A673 (cell line): ENCODE measurements around the gene USP48.

ENCODE experiments used
- EZH2 ChIP-seq: fragments of 200-600 bp; sonication (generic); IDR thresholded peaks from 2 replicates; pipeline ENCODE4 v1.6.1; 2017; ENCODE audit warnings: borderline replicate concordance, low read depth, mild to moderate bottlenecking, mixed read lengths, antibody characterized with exemption, low read length; ENCODE audit not compliant: poor library complexity, severe bottlenecking
- TF ChIP-seq, protein P1 (sequence below): fragments of 300-800, 200-600 bp; sonication (generic); conservative IDR thresholded peaks from 2 replicates; pipeline ENCODE4 v1.5.1; 2017; ENCODE audit warnings: low read depth, mild to moderate bottlenecking, antibody characterized with exemption, low read length, moderate library complexity, mixed read lengths

DNA sequence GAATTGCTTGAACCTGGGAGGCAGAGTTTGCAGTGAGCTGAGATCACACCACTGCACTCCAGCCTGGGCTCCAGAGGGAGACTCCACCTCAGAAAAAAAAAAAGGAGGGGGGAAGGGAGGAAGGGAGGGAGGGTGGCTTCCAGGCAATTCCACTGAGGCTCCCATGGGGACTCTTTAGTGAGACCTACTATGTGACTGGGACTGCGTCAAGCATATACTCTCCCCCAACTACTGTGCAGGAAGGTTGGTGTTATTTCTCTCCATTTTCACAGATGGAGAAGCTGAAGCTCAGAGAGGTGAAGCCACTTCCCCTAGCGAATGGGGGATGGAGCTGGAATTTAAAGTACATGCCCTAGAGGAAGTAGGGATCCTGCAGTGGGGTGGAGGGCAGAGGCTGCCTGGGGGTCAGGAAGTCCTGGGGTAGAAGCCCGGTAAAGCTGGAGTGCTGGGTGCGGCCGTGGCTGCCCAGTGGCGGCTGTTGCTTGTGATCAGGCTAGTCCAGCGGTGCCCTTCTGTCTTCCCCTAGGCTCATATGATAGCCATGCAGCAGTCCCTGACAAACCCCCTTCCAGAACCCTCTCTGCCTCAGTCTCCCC is 154.1 kb downstream of the USP48 start:
- TF ChIP-seq, protein P1, sequence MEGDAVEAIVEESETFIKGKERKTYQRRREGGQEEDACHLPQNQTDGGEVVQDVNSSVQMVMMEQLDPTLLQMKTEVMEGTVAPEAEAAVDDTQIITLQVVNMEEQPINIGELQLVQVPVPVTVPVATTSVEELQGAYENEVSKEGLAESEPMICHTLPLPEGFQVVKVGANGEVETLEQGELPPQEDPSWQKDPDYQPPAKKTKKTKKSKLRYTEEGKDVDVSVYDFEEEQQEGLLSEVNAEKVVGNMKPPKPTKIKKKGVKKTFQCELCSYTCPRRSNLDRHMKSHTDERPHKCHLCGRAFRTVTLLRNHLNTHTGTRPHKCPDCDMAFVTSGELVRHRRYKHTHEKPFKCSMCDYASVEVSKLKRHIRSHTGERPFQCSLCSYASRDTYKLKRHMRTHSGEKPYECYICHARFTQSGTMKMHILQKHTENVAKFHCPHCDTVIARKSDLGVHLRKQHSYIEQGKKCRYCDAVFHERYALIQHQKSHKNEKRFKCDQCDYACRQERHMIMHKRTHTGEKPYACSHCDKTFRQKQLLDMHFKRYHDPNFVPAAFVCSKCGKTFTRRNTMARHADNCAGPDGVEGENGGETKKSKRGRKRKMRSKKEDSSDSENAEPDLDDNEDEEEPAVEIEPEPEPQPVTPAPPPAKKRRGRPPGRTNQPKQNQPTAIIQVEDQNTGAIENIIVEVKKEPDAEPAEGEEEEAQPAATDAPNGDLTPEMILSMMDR, result no peak
- no peak for TF ChIP-seq EZH2
